Erythroblast (primary cell): ENCODE measurements around the gene ACER1.
A peak's percentile ranks its signal among the peaks of the same experiment; 100 is the strongest.

Source experiments
- DNase-seq, 2 experiments: peaks; one replicate each; lab custom pipeline; 2025; lab: John Stamatoyannopoulos, UW
- GATA1 ChIP-seq: IDR thresholded peaks from 2 replicates; pipeline ENCODE4 v1.6.1; 2011; ENCODE audit warnings: low read depth, mild to moderate bottlenecking, control low read depth, low read length, moderate library complexity
- POLR2A ChIP-seq: IDR thresholded peaks from 2 replicates; pipeline ENCODE4 v1.6.1; 2011; ENCODE audit warnings: mild to moderate bottlenecking, low read length

ACER1 gene, protein sequence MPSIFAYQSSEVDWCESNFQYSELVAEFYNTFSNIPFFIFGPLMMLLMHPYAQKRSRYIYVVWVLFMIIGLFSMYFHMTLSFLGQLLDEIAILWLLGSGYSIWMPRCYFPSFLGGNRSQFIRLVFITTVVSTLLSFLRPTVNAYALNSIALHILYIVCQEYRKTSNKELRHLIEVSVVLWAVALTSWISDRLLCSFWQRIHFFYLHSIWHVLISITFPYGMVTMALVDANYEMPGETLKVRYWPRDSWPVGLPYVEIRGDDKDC

GRCh38 chr19:6333439-6333838 is at the start of gene ACER1:
TSS of gene ACER1 (minus strand) at chr19:6333612. CDS start at chr19:6333551, 61 bp downstream.
- no peak for DNase-seq
- TF ChIP-seq GATA1 (no peak), POLR2A (no peak)

GRCh38 chr19:6383188-6383587 is 49.8 kb upstream of the ACER1 start:
- DNase-seq = no peak
- no peak for TF ChIP-seq GATA1
- TF ChIP-seq POLR2A = no peak

DNA sequence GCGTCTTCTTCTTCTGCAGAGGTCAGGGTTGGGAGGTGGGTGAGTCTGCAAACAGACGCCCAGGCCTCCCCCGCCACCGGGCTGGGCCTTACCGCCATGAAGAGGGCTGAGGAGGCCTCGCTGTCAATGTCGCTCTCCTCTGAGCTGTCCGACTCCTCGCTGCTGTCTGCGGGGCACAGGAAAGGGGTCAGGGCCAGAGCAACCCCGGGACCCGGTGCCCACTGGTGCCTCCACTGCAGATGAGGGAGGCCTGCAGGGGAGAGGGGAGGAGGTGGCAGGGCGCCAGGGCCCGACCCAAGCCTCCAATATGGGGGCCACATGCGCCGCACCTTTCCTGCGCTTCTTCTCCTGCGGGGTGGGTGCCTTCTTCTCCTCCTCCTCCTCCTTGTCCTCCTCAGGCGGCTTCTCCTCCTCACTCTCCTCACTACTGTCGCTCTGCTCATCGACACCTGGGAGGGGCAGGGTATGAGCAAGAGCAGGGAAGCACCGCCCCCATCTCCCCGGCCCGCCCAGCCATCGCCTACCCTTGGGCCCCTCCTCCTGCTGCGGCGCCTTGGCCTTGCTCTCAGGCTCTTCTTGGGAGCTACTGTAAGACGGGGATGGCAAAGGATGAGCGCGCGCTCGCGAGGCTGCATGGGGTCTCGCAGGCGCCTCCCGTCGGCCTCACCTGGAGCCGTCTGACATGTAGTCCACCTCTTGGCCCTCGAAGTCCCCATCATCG is 47.8 kb upstream of the ACER1 start:
- TF ChIP-seq POLR2A (no peak), GATA1 (no peak)
- DNase-seq = no peak

DNA sequence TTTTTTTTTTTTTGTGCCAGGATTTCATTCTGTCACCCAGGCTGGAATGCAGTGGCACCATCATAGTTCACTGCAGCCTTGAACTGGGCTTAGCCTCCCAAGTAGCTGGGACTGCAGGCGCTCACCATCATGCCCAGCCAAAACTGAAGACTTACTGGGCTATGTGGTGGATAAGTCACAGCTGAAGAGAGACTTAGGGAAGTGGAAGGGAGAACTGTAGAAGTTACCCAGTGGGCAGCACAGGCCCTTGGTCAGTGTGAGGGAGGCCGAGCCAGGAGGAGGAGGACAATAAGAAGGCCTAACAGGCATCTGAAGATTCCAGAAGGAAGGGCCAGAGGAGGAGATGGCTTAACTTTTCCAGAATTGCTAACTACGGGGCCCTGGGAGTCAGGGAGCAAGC is 46.3 kb upstream of the ACER1 start:
- TF ChIP-seq POLR2A = no peak
- no peak for TF ChIP-seq GATA1

GRCh38 chr19:6378486-6378885 is 45.1 kb upstream of the ACER1 start:
- no peak for DNase-seq
- no peak for TF ChIP-seq POLR2A
- no peak for TF ChIP-seq GATA1

More for the DNA sequence above, 46.3 kb upstream of the ACER1 start:
- DNase-seq = no peak

GRCh38 chr19:6378041-6378440 is 44.6 kb upstream of the ACER1 start:
- no peak for DNase-seq
- TF ChIP-seq POLR2A (no peak), GATA1 (no peak)

DNA sequence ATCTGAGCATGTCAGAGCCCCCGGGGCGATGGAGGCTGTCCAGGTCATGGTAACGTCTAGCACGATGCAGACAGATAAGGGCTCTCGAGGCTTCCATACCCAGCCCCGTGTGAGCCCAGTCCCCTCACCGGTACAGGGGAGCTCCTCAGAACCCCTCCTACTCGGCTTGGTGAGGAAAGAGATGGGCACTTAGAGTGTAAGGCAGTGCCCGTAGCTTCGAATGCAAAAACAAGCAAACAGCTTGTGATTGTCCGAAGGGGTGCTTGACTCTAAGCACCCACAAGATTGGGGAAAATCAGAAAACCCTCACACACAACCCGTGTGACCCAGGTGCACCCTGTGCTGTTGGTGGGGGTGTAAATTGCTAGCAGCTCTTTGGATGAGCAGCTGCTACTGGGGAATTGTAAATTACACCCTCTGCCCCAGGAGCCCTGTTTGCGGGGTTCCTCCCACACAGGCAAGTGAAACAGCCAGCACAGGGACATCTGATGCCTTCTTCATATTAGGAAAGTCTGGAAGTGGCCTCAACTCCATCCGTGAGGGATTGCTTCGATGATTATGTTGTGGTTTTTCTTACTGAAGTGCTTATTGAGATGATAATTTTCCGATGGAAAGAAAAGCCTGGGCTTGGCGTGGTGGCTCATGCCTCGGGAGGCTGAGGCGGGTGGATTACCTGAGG is 43.2 kb upstream of the ACER1 start:
- no peak for DNase-seq
- TF ChIP-seq POLR2A = no peak
- no peak for TF ChIP-seq GATA1

DNA sequence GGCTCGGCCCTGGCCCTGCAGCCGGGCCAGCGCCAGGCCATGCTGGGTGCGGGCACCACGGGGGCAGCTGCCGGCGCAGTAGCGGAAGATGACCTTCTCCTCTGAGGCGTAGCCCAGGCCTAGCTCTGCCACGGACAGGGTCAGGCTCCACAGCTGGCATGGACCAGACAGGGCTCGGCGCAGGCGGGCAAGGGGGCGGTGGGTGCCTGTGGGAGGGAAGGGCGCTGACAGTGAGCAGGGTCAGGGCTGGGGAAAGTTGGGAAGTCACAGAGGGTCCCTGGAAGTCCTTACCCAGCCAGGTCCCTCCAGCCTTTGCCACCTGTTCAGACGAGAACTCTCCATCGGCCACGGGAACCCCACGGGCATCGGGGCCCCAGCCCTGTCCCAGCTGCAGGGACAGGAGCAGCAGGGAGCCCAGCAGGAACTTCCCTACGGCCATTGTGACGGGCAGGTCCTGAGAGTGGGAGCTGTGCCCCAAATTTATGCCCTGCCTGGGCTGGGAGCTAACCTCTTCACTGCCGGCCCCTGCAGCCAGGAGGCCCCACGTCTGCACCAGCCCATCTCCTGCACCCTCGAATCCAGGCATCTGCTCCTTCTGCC is 42.1 kb upstream of the ACER1 start, which contains the start of gene PSPN:
PSPN (minus strand) TSS at position 523 of the 600 bp plus-strand sequence; CDS start at position 439, 84 bp downstream.
- no peak for DNase-seq
- TF ChIP-seq GATA1 = no peak

- no peak for DNase-seq
- no peak for TF ChIP-seq POLR2A
- no peak for TF ChIP-seq GATA1
Measured at GRCh38 chr19:6374711-6375410, 41.4 kb upstream of the ACER1 start.

DNA sequence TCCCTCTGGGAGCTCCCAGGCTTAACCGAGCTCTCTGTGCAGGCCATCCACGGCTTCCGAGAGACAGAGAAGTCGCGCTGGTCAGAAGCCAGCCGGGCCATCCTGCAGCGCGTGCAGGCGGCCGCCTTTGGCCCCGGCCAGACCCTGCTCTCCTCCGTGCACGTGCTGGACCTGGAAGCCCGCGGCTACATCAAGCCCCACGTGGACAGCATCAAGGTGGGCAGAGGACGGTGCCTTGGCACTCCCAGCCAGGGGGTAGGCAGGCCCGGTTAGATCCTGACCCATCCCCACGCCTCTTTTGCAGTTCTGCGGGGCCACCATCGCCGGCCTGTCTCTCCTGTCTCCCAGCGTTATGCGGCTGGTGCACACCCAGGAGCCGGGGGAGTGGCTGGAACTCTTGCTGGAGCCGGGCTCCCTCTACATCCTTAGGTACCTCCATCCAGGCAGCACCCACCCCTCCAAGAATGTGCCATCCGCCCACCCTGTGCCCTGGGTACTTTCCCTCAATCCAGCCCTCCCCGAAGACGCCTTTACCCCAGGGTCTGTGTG is 40.8 kb upstream of the ACER1 start:
- DNase-seq = no peak
- no peak for TF ChIP-seq POLR2A
- TF ChIP-seq GATA1 = no peak

DNA sequence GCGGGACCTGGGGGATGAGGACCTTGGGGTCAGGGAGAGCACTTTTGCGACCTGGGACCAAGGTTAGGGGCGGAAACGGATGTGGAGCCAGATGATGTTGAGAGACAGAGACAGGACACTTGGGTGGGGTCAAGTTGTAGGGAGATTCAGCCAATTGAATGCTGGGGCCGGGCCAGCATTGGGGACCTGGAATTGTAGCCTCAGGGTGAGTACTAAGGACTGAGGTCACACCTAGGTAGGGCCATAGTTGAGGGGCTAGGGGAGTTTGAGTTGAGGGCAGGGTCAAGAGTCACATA is 40.3 kb upstream of the ACER1 start:
- TF ChIP-seq GATA1 = no peak
- TF ChIP-seq POLR2A = no peak
- peak in 1 of 2 experiments; percentile 67 for DNase-seq

DNA sequence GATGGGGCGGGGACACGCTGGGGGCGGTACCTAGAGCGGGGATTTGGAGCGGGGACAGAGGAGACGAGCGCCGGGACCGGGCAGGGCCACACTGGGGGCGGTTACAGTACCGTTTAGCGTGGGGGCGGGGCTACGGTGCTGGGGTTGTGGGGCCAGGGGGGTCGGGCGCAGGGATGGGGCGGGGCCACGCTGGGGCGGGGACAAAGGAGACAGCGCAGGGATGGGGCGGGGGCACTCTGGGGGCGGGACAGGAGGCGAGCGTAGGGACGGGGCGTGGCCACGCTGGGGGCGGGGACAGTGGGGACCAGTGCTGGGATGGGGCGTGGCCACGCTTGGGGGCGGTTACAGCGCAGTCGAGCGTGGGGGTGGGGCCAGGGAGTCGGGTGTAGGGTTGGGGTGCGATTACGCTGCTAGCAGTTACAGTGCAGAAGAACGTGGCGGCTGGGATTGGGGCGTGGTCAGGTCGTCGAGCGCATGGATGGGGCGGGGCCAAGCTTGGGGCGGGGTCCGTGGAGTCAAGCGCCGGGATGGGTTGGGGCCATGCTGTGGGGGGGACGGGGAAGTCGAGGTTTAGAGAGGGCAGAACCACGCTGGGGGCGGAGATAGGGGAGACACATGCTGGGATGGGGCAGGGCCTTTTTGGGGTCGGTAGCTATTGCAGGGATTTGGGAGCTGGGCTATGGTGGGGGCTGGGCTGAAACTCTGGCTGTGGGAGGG is 39.8 kb upstream of the ACER1 start:
- TF ChIP-seq GATA1 = no peak
- no peak for TF ChIP-seq POLR2A

More for the DNA sequence above, 39.8 kb upstream of the ACER1 start:
- DNase-seq = peak; percentile 99 to 100
